GM18861 (cell line): ENCODE measurements around the gene ASCC3.

Experiments used
- ATAC-seq: cut with Tn5 transposase; IDR thresholded peaks from one replicate; pipeline ENCODE4 v1.9.1; 2021; ENCODE audit not compliant: unreplicated experiment

ASCC3 gene

GRCh38 chr6:100468016-100468622 is 413.0 kb downstream of the ASCC3 start:
- no peak for ATAC-seq

DNA sequence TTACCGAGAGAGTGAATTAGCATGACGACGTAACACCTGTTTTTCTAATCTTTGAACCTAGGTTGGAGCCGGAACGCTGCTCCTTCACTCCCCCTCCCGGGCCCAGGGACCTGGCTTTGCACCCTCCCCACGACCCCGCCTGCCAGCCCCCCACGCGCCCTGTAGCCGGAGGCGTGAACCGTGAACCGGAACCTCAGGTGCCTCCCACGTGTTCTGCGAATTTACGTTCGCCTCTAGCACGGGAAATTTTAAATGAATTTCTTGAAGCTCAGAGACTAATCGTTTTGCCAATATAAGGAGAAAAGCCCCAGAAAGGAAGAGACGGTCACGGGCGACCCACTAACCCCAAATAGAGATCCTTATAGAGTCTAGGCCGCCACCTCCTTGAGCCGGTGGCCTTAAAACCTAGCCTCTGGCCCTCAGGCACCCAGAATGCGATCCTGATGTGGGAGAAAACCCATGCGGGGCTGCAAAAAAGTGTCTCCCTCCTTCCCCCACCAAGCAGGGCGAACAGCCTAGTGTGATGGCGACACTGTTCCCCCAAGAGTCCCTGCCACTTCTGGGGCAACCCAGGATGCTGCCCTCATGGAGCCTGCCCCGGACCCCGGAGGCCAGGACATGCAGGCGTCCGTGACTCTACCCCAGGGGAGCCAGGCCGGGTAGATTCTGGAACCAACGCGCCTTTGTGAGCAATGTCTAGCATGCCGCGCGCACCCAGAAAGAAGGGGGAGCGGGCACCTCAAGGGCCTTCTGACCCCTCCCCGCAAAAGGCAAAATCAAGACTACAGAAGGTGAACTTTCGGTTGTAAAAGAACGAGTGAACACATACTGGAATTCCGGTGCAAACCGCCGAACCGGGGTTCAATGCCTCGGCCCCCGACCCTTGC is 413.8 kb downstream of the ASCC3 start:
- ATAC-seq = no peak

- no peak for ATAC-seq
These were observed 414.6 kb downstream of the ASCC3 start for GRCh38 chr6:100466410-100467128.

DNA sequence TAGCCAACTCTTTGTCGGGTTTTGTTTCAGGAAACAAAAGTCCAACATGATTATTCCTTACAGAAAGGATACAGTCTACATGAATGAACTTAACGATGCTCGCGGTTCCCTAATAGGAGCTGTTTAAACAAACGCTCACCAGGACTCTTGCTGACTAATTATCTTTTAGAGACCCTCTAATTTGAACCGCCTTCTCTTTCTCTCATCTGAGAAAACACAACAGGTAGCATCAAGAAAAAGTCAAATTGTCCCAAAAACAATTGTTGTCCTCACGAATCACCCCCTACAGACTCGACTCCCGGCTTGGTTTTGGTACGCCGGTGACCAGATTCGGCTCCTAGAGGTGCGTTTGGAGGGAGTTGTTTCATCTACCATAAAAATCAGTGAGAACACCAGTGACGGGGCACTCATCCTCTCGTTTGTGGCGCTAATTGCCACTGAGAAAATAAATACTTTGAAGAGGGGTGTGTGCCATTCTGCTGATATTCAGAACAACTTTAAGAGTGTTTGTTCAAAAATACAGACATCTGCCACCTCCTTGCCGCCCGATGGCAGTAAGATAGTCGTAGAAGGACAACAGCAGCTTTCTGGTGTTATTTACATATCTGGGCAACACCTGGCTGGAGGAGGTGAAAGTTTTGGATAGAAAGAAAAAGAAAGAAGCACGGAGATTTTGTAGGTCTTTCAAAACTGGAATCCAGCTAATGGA is 415.3 kb downstream of the ASCC3 start:
- no peak for ATAC-seq

GRCh38 chr6:100464903-100465700 is 416.0 kb downstream of the ASCC3 start, which contains the start of gene SIM1:
Gene SIM1 (minus strand): TSS chr6:100464921. CDS start chr6:100463468, 1,453 bp downstream.
- ATAC-seq = peak; percentile 59

GRCh38 chr6:100464162-100464851 is 416.8 kb downstream of the ASCC3 start:
- ATAC-seq = no peak

DNA sequence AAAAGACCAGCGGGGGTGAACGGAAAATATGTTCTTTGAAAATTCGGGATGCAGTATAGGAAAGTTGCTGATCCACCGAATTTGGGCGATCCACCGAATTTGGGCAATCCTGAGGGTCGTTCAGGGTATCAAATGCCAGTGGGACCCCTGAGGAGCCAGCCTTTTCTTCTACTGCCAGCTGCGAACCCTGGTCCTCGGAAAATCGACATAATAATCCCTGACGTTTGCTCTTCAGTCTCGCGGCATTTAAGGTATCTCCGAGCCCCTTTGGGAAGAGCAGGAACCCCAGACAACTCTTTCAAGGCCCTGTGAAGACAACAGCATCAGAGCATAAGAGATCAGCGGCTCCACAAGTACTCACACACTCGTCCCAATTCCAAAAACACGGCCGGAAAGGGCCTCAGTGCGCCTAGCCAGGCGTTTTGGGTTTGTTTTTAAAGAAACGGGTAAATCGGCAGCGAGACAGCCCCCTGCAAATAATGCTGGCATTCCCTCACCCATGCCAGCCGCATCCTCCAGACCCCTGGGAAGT is 417.4 kb downstream of the ASCC3 start:
- ATAC-seq = no peak

GRCh38 chr6:100462706-100463629 is 418.2 kb downstream of the ASCC3 start:
- ATAC-seq = no peak

GRCh38 chr6:100461917-100462705 is 419.0 kb downstream of the ASCC3 start:
- ATAC-seq = no peak

DNA sequence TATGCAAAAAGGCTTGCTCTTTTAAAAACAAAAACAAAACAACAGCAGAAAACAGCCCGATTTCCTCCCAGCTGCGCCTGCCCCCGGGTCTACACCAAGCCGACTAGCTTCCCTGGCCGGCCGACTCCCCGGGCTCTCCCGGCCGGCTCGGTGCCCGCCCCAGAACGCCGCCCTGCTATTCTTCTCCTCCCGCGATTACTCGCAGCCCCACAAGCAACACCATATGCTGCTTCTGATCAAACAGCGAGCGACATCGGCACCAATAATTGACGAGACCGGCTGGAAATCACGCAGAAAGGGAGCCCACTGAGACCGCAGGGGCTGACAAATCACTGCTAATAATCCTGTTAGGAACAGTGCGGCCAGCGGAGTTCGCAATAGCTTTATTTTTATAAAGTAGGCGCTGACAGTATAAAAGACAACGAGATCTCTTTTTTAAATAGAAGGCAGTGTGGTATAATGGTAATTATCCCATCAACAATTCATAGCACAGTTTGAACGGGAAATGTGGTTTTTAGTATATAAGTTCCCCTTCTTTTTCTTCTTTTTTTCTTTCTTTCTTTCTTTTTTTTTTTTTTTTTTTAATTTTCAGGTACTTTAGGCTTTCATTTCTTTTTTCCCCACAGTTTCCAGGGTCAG is 419.7 kb downstream of the ASCC3 start:
- ATAC-seq = no peak

DNA sequence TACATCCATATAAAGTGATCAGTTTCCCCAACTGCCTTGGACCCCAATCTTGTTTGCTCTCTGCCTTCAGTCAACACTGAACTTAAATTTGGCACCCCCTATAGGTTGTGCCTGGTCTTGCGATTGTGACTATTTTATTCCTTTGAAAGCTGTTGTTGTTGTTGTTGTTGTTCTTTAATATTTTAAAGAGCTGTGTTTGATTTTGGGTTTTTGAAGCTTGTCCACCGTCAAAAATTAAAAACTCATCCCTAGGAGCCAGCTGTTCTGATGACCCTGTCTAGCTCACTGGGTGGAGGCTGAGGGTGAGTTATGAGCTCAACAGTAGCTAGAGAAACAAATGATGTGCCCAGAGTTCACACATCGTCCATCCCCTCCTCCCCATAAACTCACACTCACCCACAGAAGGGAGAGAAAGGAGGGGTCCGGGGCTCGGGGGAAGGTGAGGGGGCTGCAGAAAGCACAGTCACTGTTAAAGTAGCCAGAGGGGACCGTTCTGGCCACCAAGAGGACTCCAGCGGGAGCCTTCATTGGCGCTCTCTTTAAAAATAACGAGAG is 420.4 kb downstream of the ASCC3 start:
- ATAC-seq = no peak

DNA sequence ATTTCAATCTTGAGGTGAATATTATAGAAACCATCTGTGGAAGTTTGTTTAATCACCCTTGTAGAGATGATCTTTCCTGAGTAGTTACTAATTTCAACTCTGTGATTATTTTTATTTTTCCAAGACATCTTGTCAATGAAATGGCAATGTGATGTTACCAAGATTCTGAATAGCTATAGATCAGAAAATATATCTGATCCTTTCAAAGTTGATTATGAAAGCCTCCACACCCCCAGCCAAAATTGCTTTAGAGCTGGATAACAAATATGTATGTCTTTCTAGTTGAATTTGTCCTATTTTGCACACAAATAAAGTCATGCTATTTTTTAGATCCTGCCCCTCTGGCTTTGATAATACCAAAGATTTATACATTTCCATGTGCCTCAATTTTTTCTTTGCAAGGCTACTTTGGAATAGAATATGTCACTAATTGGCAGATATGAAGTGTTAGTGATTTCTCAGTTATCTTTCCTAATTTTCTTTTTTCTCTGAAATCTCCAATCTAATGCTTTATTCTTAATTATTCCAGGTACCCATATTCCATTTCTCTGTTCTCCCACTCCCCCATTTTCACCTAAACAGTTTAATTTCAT is 421.4 kb downstream of the ASCC3 start:
- ATAC-seq = no peak

- no peak for ATAC-seq
These were observed 422.1 kb downstream of the ASCC3 start for GRCh38 chr6:100458841-100459591.
